Measurements from ENCODE around the gene NMNAT2. TPM values are rescaled to one million over a fixed set of nuclear protein-coding genes. Genes with fewer than 3 reads are reported as not detected.

The NMNAT2 gene
- total and polyA plus RNA-seq, 2 donors (not counting 3 experiments of a cell fraction or from before 2014, with no cell fraction given): 0.28 to 0.38 TPM

DNA sequence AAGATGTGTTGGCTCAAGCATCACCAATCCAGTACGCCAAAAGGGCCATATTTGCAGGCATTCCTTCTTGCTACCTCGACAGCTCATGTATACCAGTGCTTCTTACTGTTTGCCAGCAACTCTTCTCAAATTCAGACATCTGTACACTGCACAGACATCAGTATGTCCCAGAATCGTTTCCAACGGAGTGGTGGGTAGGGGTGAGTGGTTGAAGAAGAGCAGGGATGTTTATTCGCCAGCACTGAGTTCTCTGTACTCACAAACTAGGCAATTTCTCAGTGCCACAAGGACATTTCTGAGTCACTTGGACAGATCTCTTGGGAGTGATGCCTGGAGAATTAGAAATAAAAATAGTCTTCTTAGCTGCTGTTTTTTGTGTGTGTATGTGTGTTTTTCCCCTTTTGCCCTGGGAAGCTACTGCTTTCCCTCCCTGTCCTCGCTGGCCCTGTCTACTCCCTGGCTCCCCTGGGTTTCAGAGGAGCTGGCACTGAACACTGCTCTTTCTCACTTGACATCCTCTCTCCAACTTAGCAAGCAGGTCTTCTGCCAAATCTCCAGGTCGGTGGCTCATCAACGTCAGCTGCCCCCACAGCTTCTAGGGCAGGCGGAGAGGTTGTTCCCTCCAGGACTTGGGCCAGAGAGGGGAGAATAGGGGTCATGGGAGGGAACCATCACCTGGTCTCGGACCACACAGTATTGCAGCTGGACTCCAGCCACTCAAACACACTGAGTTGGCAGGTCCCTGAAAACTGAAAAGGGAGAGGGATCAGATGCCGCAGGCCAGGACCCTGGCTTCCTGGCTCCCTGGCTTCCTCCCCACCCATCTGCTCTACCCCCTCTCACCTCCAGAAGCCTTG lies 90.5 kb downstream of the NMNAT2 start:
- Histone ChIP-seq H2AFZ (ENCODE audit: low read depth, low read length) (no peak overlapping the region), H3K4me1 (ENCODE audit: control insufficient read depth, extremely low read depth, insufficient read depth, low read length) (peaks cover 7% of the 10 kb centered on the region), H3K27ac (ENCODE audit: insufficient read depth, low read depth, low read length) (no peak overlapping the region), H3K9me3 (replicated peaks; ENCODE audit: control insufficient read depth, insufficient read depth, low read length) (no peaks in the 10 kb centered on the region), H3K9me1 (replicated peaks; ENCODE audit: control insufficient read depth, extremely low read depth, insufficient read depth, low read length) (no peaks in the 10 kb centered on the region), H3K4me2 (ENCODE audit: insufficient read depth, low read length) (no peak overlapping the region), H3K36me3 (ENCODE audit: control insufficient read depth in 2 of 2, extremely low read depth in 1 of 2, insufficient read depth in 2 of 2, low read length in 2 of 2) (no peaks in the 10 kb centered on the region), H3K4me3 (replicated peaks in 1 of 3; ENCODE audit: insufficient read depth in 1 of 3, low read depth in 1 of 3, low read length in 3 of 3) (no peak overlapping the region), H3K79me2 (ENCODE audit: control insufficient read depth, insufficient read depth, low read length) (no peaks in the 10 kb centered on the region), H4K20me1 (replicated peaks; ENCODE audit: control insufficient read depth, extremely low read depth, insufficient read depth, low read length) (no peaks in the 10 kb centered on the region), H3K27me3 (ENCODE audit: control insufficient read depth in 2 of 2, insufficient read depth in 2 of 2, low read length in 2 of 2) (peaks cover 15 to 18% of the 10 kb centered on the region in 2 experiments), H3K9ac (replicated peaks; ENCODE audit: extremely low read depth, insufficient read depth, low read length) (no peak overlapping the region)
- FAIRE-seq: no peak
- ChIA-PET POLR2A (no interaction called here), CTCF (interaction anchor here (1.7 kb wide), 1 partner anchor 9 kb away, joined by 4 read pairs; no protein-coding TSS in a partner anchor)
- TF ChIP-seq GATA2 (IDR thresholded peaks at IDR 0.05; ENCODE audit: insufficient read depth, insufficient read length, low read depth, low read length): no peak
- TF ChIP-seq JUN (IDR thresholded peaks at IDR 0.05; ENCODE audit: borderline replicate concordance, insufficient read depth, insufficient read length, low read depth): no peak
- no peak for TF ChIP-seq CTCF (IDR thresholded peaks at IDR 0.05; ENCODE audit: extremely low read depth in 1 of 2, insufficient read depth in 1 of 2, low read depth in 1 of 2, low read length in 2 of 2)
- no peak for TF ChIP-seq FOS (IDR thresholded peaks at IDR 0.05; ENCODE audit: borderline replicate concordance, insufficient read depth, low read length)
- no peak for TF ChIP-seq MYC (IDR thresholded peaks at IDR 0.05; ENCODE audit: low read depth, low read length)
- no peak for TF ChIP-seq EZH2 (IDR thresholded peaks at IDR 0.05; ENCODE audit: borderline replicate concordance, low read depth, low read length, severe bottlenecking)
- no peak for TF ChIP-seq POLR2AphosphoS5 (IDR thresholded peaks at IDR 0.05; ENCODE audit: insufficient read depth, low read depth, low read length)
- TF ChIP-seq POLR2A (IDR thresholded peaks at IDR 0.05; ENCODE audit: low read depth, low read length): no peak
- TF ChIP-seq, protein P1, sequence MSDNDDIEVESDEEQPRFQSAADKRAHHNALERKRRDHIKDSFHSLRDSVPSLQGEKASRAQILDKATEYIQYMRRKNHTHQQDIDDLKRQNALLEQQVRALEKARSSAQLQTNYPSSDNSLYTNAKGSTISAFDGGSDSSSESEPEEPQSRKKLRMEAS (IDR thresholded peaks at IDR 0.05; ENCODE audit: insufficient read depth, insufficient read length): no peak
- no TSS peak for BruUV-seq (replicated peaks)
- dilution Hi-C loops (cut with MboI; ENCODE audit: extremely low pct_ligation_motif_present, low sequenced_read_pairs): no loop called here
- intact Hi-C loops (cut with micrococcal nuclease): no loop called here
- no peak for DNase-seq (ENCODE audit: low read depth, low spot score)
